SH-SY5Y (cell line): ENCODE results near the gene GPR33.

Experiments used
- GATA2 ChIP-seq: IDR thresholded peaks from 2 replicates; pipeline ENCODE4 v1.6.1; 2011; ENCODE audit warnings: mild to moderate bottlenecking, low read depth, low read length
- GATA3 ChIP-seq: IDR thresholded peaks from 2 replicates; pipeline ENCODE4 v1.6.1; 2011; ENCODE audit warnings: low read depth, mild to moderate bottlenecking, low read length, moderate library complexity

The GPR33 gene, protein sequence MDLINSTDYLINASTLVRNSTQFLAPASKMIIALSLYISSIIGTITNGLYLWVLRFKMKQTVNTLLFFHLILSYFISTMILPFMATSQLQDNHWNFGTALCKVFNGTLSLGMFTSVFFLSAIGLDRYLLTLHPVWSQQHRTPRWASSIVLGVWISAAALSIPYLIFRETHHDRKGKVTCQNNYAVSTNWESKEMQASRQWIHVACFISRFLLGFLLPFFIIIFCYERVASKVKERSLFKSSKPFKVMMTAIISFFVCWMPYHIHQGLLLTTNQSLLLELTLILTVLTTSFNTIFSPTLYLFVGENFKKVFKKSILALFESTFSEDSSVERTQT

GRCh38 chr14:31487886-31488285, at the start of gene GPR33:
Gene GPR33, minus strand, starts transcription at chr14:31488039. Its CDS starts 4,074 bp downstream, at chr14:31483965.
- TF ChIP-seq GATA2 (no peak), GATA3 (no peak)

DNA sequence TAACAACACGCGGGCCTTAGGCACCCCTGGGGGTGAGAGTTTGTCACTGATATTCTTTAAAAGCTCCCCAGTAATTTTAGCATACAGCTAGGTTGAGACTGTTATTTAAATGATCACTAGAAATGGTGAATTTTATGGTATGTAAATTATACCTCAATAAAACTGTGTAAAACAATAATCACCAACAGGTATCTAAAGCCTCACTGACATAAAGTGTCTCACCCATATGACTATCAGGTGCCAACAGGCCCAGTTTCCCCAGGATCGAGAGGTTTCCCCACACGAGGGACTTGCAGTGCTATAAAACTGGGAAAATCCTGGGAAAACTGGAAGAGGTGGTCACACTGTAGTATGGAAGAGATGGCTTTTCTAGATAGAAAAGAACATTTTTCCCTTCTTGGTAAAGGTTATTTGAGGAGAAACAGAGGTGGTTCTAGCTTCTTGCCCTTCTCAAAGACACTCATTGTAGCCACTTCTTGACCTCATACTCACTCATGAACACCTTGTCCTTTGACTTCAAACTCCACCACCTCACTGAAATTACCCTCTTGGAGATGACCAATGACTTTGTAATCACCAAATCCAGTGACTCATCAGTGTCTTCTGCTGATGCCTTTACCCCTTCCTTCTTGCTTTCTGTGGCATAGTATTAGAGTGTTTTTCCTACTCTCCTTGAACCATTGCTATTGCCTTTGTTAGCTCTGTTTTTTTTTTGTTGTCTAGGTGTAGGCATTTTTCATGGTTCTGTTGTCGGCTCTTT, 48.5 kb upstream of the GPR33 start:
- no peak for TF ChIP-seq GATA3
- TF ChIP-seq GATA2, result no peak

GRCh38 chr14:31530136-31530535, 42.3 kb upstream of the GPR33 start:
- TF ChIP-seq GATA2, result no peak
- no peak for TF ChIP-seq GATA3

GRCh38 chr14:31529053-31529452, 41.2 kb upstream of the GPR33 start:
- TF ChIP-seq GATA2 (no peak), GATA3 (no peak)

DNA sequence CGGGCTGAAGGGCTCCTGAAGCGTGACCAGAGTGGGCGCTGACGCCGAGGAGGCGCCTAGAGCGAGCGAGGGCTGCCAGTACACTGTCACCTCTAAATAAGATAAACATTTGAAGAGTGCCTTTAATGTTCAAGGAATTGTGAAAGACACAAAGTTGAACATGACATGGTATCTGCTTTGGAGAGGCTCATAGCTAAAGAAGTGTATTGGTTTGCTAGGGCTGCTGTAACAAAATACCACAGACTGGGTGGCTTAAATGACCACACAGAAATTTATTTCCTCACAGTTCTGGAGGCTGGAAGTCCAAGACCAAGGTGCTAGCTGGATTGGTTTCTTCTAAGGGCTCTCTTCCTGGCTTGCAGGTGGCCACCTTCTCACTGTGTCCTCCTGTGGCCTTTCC, 39.7 kb upstream of the GPR33 start:
- TF ChIP-seq GATA3 (no peak), GATA2 (no peak)

- TF ChIP-seq GATA2 (no peak), GATA3 (no peak)
Measured at GRCh38 chr14:31527087-31527486, 39.2 kb upstream of the GPR33 start.

DNA sequence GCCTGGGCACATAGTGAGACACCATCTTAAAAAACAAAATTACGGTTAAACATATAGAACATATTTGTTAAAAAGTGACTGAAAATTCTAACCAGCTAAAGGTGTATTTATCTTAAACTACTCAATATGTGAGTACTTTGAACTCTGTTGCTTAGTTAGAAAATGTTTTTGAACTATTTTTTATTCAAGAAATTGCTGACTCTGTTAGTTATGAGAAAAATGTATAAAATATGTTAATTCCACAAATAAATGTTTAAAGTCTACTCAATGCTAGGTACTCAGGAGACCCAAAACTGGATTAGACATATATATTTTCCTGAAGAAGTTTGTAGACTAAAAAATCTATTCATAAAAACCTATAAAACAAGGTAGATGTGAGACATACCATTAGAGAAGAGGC, 23.0 kb upstream of the GPR33 start:
- TF ChIP-seq GATA3, result no peak
- TF ChIP-seq GATA2, result no peak

DNA sequence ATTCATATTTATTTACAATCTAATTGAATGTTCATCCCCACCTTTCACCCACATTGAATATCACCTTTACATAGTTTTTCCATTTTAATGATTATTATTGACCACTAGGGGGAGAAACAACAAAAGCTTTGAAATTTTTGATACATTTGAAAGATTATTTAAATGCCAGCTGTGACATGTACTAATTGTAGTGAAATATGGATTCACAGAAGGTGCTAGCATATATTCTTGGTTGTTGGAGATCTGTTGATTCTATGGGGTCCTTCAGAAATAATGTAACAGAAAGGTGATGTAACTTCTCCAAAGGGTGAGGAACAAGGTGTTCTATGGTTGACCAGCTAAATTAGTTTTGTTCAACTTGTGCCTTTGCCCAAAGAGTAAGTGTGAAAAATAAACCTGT, 22.4 kb upstream of the GPR33 start:
- no peak for TF ChIP-seq GATA3
- TF ChIP-seq GATA2, result no peak

GRCh38 chr14:31508135-31508534, 20.3 kb upstream of the GPR33 start:
- TF ChIP-seq GATA3 (no peak), GATA2 (no peak)

DNA sequence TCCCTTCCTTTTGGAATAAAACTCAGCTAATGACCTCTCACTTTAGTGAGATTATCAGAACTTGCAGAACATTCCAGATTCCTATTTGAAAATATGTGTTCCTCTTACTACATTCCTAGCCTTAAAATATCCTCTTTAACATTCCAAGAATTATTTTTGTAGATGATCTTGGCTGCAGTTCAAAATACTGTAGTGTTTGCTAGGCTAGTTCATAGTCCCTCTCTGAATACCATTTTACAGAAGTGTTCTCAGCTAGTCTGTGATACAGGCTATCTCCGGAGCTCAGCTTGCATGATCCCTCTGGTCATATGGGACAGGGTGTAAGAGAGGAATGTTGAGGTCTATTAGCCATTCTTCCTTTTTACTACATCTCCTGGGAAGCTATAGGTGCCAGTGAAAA, 17.6 kb upstream of the GPR33 start:
- TF ChIP-seq GATA2 (no peak), GATA3 (no peak)

DNA sequence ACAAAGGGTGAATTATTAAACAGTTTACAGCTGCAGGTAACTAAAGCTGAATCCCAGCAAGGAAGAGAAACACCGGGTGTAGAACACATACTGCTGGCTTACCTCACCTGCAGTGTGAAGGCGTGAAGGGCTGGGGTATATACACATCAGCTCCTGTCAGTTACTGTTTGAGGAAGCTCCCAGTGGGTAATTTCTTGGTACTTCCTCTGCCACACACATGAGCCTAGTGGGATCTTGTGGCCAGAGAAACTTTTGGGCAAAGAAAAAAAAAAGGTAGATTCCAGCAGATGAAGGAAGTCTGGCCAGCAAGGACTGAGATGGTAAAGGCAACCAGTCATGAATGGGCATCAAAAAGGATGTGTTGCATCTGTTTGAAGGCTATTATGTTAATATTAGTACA, 14.0 kb upstream of the GPR33 start:
- TF ChIP-seq GATA3, result no peak
- no peak for TF ChIP-seq GATA2

DNA sequence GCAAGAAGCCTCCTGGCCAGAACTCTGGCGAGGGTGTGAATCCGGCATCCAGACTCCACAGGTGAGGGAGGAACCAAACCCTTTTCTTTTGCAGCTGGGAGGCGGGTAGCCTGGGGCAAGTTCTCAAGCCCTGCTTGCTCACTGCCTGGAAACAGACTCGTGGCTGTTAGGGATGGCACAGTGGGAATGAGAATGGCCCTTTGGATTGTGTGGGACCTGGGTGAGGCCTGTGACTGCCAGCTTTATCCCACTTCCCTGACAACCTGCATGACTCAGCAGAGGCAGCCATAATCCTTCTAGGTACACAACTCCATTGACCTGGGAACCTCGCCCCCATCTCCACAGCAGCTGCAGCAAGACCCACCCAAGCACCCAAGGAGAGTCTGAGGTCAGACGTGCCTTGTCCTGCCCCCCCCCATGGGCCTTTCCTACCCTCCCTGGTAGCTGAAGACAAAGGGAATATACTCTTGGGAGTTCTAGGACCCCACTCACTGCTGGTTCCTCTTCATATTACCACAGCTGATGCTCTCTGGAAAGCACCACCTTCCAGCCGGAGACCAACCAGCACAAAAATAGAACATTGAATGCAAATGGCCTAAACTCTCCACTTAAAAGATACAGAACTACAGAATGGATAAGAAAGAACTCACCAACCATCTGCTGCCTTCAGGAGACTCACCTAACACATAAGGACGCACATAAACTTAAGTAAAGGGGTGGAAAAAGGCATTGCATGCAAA, 5.1 kb upstream of the GPR33 start:
- TF ChIP-seq GATA2, result no peak
- no peak for TF ChIP-seq GATA3

- TF ChIP-seq GATA3, result no peak
- TF ChIP-seq GATA2, result no peak
Measured at GRCh38 chr14:31489691-31490090, 1.9 kb upstream of the GPR33 start.

DNA sequence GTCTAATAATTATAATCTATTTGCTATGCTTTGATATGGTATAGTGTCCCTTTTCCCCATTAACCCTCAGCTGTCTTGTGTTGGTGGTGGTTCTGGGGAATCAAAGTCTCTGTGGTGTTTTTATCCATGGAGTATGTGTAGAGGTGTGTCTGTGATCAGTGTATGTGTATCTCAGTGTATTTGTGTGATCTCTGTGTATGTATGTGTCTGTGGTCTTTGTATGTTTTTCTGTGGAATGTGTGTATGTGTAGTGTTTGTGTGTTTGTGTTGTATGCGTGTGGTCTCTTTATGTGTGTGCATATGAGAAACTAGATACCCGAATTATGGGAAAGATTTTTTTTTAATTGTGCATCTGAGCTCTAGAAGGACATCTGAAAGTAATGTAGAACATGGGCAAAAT, 1.1 kb downstream of the GPR33 start:
- TF ChIP-seq GATA3, result no peak
- no peak for TF ChIP-seq GATA2

DNA sequence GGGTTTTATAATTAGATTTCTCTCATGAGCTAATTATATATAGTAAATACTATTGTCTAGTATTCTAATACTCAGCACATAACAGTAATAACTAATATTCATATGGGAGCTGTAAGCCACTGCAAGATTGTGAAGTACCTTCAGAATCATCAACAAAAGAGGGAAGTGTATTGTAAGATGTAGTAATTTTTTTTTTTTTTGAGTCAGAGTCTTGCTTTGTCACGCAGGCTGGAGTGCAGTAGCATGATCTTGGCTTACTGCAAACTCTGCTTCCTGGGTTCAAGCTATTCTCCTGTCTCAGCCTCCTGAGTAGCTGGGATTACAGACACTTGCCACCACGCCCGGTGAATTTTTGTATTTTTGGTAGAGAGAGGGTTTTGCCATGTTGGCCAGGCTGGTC, 3.1 kb downstream of the GPR33 start:
- TF ChIP-seq GATA2 (no peak), GATA3 (no peak)

- TF ChIP-seq GATA2 (no peak), GATA3 (no peak)
Measured at GRCh38 chr14:31480156-31480555, 7.7 kb downstream of the GPR33 start.
